DOHH2 (cell line): ENCODE measurements around the gene C1orf122.

ENCODE experiments used
- H3F3A ChIP-seq: fragments of 200-600 bp; sonication (generic), shearing (Covaris generic); 2 replicates; pipeline ENCODE4 v1.6.0; 2016; ENCODE audit warnings: antibody characterized with exemption, mild to moderate bottlenecking; ENCODE audit not compliant: control insufficient read depth, insufficient read depth
- H3K27ac ChIP-seq: fragments of 200-600 bp; sonication (generic); 2 replicates; pipeline ENCODE4 v1.5.1; 2014; ENCODE audit warnings: low read depth, mild to moderate bottlenecking, low read length, moderate library complexity
- H3K27me3 ChIP-seq: fragments of 200-600 bp; sonication (generic); 2 replicates; pipeline ENCODE4 v1.6.1; 2014; ENCODE audit warnings: mild to moderate bottlenecking, low read length, mixed read lengths; ENCODE audit not compliant: control insufficient read depth
- H3K36me3 ChIP-seq: fragments of 200-600 bp; sonication (generic); 2 replicates; pipeline ENCODE4 v1.6.1; 2014; ENCODE audit warnings: mild to moderate bottlenecking, low read length, moderate library complexity, mixed read lengths; ENCODE audit not compliant: control insufficient read depth
- H3K4me1 ChIP-seq: fragments of 200-600 bp; sonication (generic); 2 replicates; pipeline ENCODE4 v1.6.1; 2014; ENCODE audit warnings: mild to moderate bottlenecking, low read length, mixed read lengths; ENCODE audit not compliant: control insufficient read depth
- H3K4me2 ChIP-seq: fragments of 200-600 bp; sonication (generic); 2 replicates; pipeline ENCODE4 v1.6.0; 2014; ENCODE audit warnings: mild to moderate bottlenecking, low read length, moderate library complexity
- H3K4me3 ChIP-seq: fragments of 200-600 bp; sonication (generic); 2 replicates; pipeline ENCODE4 v1.5.1; 2014; ENCODE audit warnings: mild to moderate bottlenecking, low read length, mixed read lengths
- H3K79me2 ChIP-seq: fragments of 200-600 bp; sonication (generic); 2 replicates; pipeline ENCODE4 v1.6.1; 2014; ENCODE audit warnings: mild to moderate bottlenecking, low read length, mixed read lengths; ENCODE audit not compliant: control insufficient read depth
- H3K9me2 ChIP-seq: fragments of 200-600 bp; sonication (generic); replicated peaks from 2 replicates; pipeline ENCODE4 v1.6.1; 2014; ENCODE audit warnings: mild to moderate bottlenecking, low read length, mixed read lengths; ENCODE audit not compliant: control insufficient read depth
- H3K9me3 ChIP-seq: fragments of 200-600 bp; sonication (generic); 2 replicates; pipeline ENCODE4 v1.6.1; 2014; ENCODE audit warnings: antibody characterized with exemption, low read length, mixed read lengths; ENCODE audit not compliant: control insufficient read depth, insufficient read depth
- H4K20me1 ChIP-seq: fragments of 200-600 bp; sonication (generic); 2 replicates; pipeline ENCODE4 v1.6.0; 2014; ENCODE audit warnings: low read depth, mild to moderate bottlenecking, antibody characterized with exemption, low read length, moderate library complexity; ENCODE audit not compliant: control insufficient read depth, insufficient read depth
- CTCF ChIP-seq: fragments of 200-600 bp; sonication (generic); IDR thresholded peaks from one replicate; pipeline ENCODE4 v1.5.1; 2014; ENCODE audit warnings: antibody characterized with exemption, mild to moderate bottlenecking, low read depth, low read length; ENCODE audit not compliant: poor library complexity, severe bottlenecking
- EZH2phosphoT487 ChIP-seq: fragments of 200-600 bp; sonication (generic); IDR thresholded peaks from 2 replicates; pipeline ENCODE4 v1.6.1; 2017; ENCODE audit warnings: borderline replicate concordance, mild to moderate bottlenecking, antibody characterized with exemption, low read length, moderate library complexity, mixed read lengths

Gene C1orf122

GRCh38 chr1:37845049-37845646 lies 37.6 kb downstream of the C1orf122 start:
- no peaks in the 10 kb centered on the region; the same call in 1 of the 2 replicates for H4K20me1 ChIP-seq
- H3F3A ChIP-seq = no peaks in the 10 kb centered on the region
- no peak overlapping the region for H3K27ac ChIP-seq
- peaks cover 47% of the 10 kb centered on the region for H3K36me3 ChIP-seq
- peaks cover 70% of the 10 kb centered on the region for H3K79me2 ChIP-seq
- H3K27me3 ChIP-seq = no peaks in the 10 kb centered on the region
- H3K4me2 ChIP-seq = no peak overlapping the region
- no peak overlapping the region for H3K4me3 ChIP-seq
- no peaks in the 10 kb centered on the region for H3K9me3 ChIP-seq
- TF ChIP-seq CTCF = no peak
- no peak for TF ChIP-seq EZH2phosphoT487
- peaks cover 6% of the 10 kb centered on the region for H3K4me1 ChIP-seq
- no peaks in the 10 kb centered on the region for H3K9me2 ChIP-seq

GRCh38 chr1:37845786-37846185 lies 38.2 kb downstream of the C1orf122 start:
- Histone ChIP-seq H3K36me3 (peaks cover 46% of the 10 kb centered on the region), H3K4me2 (no peak overlapping the region), H3K27ac (no peak overlapping the region), H4K20me1 (no peaks in the 10 kb centered on the region; the same call in 1 of the 2 replicates), H3F3A (no peaks in the 10 kb centered on the region), H3K79me2 (peaks cover 76% of the 10 kb centered on the region), H3K27me3 (no peaks in the 10 kb centered on the region), H3K4me3 (no peak overlapping the region), H3K4me1 (peaks cover 6% of the 10 kb centered on the region), H3K9me3 (no peaks in the 10 kb centered on the region), H3K9me2 (no peaks in the 10 kb centered on the region)
- TF ChIP-seq CTCF (no peak), EZH2phosphoT487 (no peak)

- H3K4me2 ChIP-seq = no peak overlapping the region
- 0 out of 2 replicates have a peak, but pooled peaks cover 4% of the 10 kb centered on the region for H3F3A ChIP-seq
- peaks cover 13% of the 10 kb centered on the region for H3K4me1 ChIP-seq
- no peak overlapping the region for H3K27ac ChIP-seq
- H3K79me2 ChIP-seq = peaks cover 86% of the 10 kb centered on the region
- H3K36me3 ChIP-seq = peaks cover 48% of the 10 kb centered on the region
- H3K27me3 ChIP-seq = no peaks in the 10 kb centered on the region
- TF ChIP-seq EZH2phosphoT487 (no peak), CTCF (no peak)
- no peaks in the 10 kb centered on the region for H3K9me3 ChIP-seq
- no peaks in the 10 kb centered on the region; the same call in 1 of the 2 replicates for H4K20me1 ChIP-seq
- no peak overlapping the region for H3K4me3 ChIP-seq
- no peaks in the 10 kb centered on the region for H3K9me2 ChIP-seq
Measured at GRCh38 chr1:37846647-37847339, 39.2 kb downstream of the C1orf122 start.
